NCI-H1417 treated with DMSO at 0.1 percent for 48 hours (cell line): ENCODE results near the gene FZD8.

Experiments
- DNase-seq: peaks from one replicate; lab custom pipeline; 2025; lab: John Stamatoyannopoulos, UW

Gene FZD8

DNA sequence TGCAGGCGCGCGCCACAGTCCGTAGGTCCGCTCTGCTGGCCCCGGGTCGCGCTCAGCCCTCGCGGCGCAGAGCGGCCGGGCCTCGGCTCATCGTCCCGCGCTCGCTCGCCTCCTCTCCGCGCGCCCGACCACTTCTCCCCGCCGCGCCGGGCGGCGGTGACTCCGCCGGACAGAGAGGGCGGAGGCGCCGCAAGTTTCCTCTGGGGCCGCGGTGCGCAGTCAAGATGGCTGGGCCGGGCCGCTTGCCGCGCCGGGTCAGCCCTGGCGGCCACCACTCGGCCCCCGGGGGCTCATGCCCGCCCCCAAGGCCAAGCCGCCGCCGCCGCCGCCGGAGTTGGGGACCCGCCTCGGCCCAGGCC lies 441 bp downstream of the FZD8 start:
- DNase-seq = no peak

- DNase-seq = no peak
These were observed 983 bp downstream of the FZD8 start for GRCh38 chr10:35640951-35641675.

GRCh38 chr10:35640474-35640873 lies 1.6 kb downstream of the FZD8 start:
- DNase-seq = no peak

- DNase-seq = no peak
These were observed 2.2 kb downstream of the FZD8 start for GRCh38 chr10:35639728-35640401.

DNA sequence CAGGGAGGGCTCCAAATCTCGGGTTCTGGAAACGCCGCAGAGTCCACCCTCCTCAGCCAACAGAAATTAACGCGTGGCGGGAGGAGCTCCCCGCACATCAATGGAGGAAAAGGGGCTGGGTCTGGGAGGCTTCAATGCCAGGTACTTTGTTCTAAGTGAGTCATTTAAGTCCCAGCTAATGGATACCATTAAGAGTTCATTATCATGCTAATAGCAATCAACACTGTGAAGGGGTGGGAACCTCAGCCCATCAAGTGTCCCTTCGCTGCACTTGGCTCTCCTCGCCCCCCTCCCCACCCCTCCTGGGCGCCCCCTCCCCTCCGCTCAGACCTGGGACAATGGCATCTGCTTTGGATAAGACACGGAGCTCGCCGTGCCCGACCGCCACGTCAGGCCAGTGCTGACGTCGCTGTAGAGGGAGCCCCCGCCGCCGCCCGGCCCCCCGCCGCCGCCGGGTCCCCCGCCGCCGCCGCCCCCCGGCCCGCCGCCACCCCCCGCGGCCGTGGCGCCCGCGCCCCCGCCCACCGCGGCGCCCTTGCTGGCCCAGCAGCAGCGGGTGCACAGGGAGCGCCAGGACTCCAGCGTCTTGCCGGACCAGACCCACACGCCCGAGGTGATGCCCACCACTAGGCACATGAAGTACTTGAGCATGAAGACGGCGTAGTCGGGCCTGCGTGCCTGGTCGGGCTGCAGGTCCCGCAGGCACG lies 2.9 kb downstream of the FZD8 start:
- no peak for DNase-seq

- no peak for DNase-seq
These were observed 4.0 kb downstream of the FZD8 start for GRCh38 chr10:35638101-35638500.

- no peak for DNase-seq
These were observed 4.6 kb downstream of the FZD8 start for GRCh38 chr10:35637462-35637861.

- no peak for DNase-seq
These were observed 5.1 kb downstream of the FZD8 start for GRCh38 chr10:35636956-35637355.

GRCh38 chr10:35635576-35635975 lies 6.5 kb downstream of the FZD8 start:
- no peak for DNase-seq

GRCh38 chr10:35633006-35633980 lies 8.8 kb downstream of the FZD8 start:
- DNase-seq = no peak

DNA sequence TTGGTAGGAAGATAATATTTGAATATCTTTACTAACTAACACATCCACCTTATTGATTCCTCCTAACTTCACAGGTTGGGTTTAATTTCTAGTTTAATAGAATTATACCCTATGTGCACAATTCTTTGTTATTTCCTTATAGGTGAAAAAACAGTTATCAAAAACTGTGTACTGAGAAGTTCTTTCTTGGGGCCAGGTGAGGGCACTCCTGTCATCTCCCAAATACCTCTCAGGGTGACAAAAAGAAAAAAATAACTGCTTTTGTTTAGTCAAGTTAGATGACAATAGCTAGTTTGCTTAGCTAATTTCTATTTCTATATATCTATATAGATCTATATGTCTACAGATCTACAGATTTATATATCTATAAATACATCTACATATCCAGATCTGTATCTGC lies 10.1 kb downstream of the FZD8 start:
- no peak for DNase-seq

DNA sequence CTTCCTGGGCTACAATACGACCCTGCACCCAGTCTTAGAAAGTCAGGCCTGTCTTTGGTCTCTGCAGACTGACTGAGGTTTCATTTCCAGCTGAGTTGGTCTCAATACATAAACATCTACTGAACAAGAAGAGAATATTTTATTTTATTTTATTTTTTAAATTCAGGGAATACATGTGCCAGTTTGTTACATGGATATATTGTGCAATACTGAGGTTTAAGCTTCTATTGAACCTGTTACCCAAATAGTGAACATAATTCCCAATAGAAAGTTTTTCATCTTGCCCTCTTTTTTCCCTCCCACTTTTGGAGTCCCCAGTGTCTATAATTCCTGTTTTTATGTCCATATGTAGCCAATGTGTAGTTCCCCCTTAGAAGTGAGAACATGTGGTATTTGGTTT lies 10.7 kb downstream of the FZD8 start:
- DNase-seq = no peak

DNA sequence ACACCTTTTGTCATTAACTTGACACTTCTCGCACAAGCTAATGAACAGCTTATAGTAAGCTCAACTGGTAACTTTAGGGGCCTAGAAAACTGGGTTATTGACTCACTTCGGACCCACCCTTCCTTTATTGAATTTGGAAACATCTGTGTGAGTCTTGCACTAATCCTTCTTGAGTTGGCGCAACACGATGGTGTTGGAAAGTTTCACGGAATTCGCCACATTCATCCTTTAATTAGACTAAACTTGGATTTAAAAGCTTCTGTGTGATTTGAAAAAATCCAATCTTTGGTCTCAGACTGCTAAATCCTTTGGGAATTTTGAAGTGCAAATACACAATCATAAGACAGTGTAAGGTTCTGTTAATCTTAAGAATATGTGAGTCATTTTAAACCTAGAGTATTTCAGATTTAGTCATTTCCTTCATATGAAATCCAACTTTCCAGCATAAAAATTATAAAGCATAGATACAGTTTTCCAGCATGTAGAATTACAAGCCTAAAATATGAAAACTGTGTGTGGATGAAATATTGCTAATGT lies 15.1 kb downstream of the FZD8 start:
- DNase-seq = no peak

DNA sequence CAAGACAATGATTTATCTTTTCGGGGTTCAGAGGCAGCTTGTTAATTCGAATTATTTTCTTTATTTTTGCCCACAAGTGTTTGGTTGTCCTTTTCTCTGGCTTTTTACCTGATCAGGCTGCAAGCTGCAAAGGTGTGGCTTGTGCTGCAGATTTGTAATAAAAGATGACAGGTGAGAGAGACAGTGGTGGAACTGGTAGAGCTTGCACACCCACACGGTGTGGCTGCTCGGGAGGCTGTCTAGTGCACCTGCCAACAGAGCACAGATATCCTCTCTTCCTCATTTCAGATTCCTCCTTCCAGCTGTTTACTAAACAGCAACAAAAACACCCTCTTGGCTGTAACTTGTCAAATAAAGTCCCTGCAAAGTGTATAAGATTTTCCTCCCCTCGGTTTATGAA lies 27.8 kb downstream of the FZD8 start:
- DNase-seq = no peak

DNA sequence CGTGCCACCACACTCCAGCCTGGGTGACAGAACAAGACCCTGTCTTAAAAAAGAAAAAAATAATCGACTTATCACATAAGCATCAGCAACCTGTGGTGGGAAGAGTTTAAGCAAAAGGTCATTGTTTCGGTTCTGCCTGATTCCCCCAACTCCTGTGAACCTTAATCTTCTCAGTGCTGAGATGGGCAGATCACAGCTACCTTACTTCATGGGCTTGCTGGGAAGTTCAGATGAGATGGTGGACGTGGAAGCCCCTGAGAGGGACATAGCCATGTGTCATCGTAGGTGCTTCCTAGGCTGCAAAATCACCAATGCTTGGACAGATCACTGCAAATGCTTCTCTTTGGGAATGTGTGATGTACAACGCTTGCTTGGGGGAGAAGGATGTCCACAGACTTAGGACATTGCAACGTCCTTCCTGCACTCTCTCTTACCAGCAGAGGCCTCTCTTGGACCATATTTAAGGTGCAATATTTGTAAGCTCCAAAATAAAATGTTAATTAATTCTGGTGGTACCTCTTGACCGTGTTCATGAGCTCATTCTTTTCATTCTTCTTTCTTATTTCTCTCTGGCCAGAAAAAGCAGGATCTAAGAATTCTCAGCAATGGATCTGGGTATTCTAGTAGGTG lies 28.4 kb downstream of the FZD8 start:
- DNase-seq = no peak

DNA sequence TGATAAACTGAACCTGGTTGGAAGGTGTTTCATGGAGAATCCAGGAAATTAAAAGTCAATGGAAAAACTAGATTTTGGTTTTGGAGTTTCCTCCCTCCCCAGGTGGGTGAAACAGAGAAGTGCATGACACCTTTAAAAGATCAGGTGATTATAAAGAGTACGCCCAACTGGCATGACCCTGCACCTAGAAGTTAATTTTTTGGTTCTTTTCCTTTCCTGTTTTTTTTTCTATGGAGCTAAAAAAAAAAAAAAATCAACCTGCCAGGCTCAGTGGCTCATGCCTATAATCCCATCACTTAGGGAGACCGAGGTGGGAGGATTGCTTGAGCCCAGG lies 29.0 kb downstream of the FZD8 start:
- DNase-seq = no peak

- no peak for DNase-seq
These were observed 29.6 kb downstream of the FZD8 start for GRCh38 chr10:35612385-35613106.

DNA sequence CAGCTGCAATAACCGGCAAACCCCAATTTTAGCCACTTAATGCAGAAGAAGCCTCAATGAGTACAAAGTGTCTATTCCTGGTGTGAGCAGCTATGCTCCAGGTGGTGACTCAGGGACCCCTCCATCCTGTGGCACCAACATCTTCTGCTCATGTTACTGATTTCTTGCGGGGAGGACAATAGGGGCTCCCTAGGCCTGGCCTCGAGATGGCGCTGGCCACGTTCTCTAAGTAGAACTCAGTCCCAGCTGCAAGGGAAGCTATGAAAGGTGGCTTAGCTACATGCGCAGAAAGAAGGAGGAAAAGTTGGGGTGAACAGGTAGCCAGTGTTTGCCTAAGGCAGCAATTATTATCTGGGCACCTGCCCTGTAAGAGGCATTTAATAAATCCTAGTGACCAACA lies 30.3 kb downstream of the FZD8 start:
- no peak for DNase-seq

- DNase-seq = no peak
These were observed 33.8 kb downstream of the FZD8 start for GRCh38 chr10:35608328-35608672.

- no peak for DNase-seq
These were observed 34.4 kb downstream of the FZD8 start for GRCh38 chr10:35607475-35608327.
